Heart left ventricle (tissue), 16 donors: Measurements from ENCODE around the gene CREBBP. TPM values are rescaled to one million over a fixed set of nuclear protein-coding genes. Genes with fewer than 3 reads are reported as not detected.

ENCODE experiments used
- ATAC-seq, 4 donors: fragments of 200-7000 bp; cut with Tn5 transposase; one replicate each; pipeline ENCODE4 v1.9.1; 2020 to 2022; ENCODE audit warnings: moderate library complexity in 4 of 4, mild to moderate bottlenecking in 3 of 4, moderate number of reproducible peaks in 1 of 4
- DNase-seq, 5 donors: peaks; one replicate each; pipeline ENCODE4 v3.0.0-alpha.2; 2020
- H3K27ac ChIP-seq, 12 donors: fragments of 200-600 bp; sonication (generic) in 4 of 12; one replicate each; pipeline versions ENCODE4 v1.5.0 to v1.8.0; 2016 to 2022; ENCODE audit warnings: mild to moderate bottlenecking in 2 of 12
- H3K27me3 ChIP-seq, 9 donors: fragments of 200-600 bp; sonication (generic) in 2 of 9; one replicate each; pipeline versions ENCODE4 v1.5.1 to v1.8.0; 2016 to 2022; ENCODE audit warnings: mild to moderate bottlenecking in 3 of 9
- H3K36me3 ChIP-seq, 9 donors: fragments of 200-600 bp; sonication (generic) in 2 of 9; one replicate each; pipeline versions ENCODE4 v1.5.0 to v1.8.0; 2018 to 2022; ENCODE audit warnings: mild to moderate bottlenecking in 2 of 9
- H3K4me1 ChIP-seq, 12 donors: fragments of 200-600 bp; sonication (generic) in 4 of 12; one replicate each; pipeline versions ENCODE4 v1.5.0 to v1.8.0; 2016 to 2022; ENCODE audit warnings: mild to moderate bottlenecking in 3 of 12
- H3K4me3 ChIP-seq, 12 donors: fragments of 200-600 bp; sonication (generic) in 4 of 12; one replicate each; pipeline versions ENCODE4 v1.5.0 to v1.8.0; 2017 to 2022; ENCODE audit warnings: mild to moderate bottlenecking in 9 of 12, moderate library complexity in 4 of 12
- H3K9me3 ChIP-seq, 12 donors: fragments of 200-600 bp; sonication (generic) in 4 of 12; one replicate each; pipeline versions ENCODE4 v1.5.0 to v1.8.0; 2016 to 2022; ENCODE audit warnings: mild to moderate bottlenecking in 1 of 12
- POLR2A ChIP-seq, 2 donors: fragments of 450-650 bp; IDR thresholded peaks; one replicate each; pipeline ENCODE4 v1.6.1; 2017; ENCODE audit warnings: antibody characterized with exemption in 2 of 2, mild to moderate bottlenecking in 2 of 2, moderate library complexity in 2 of 2
- WGBS, 4 donors: extraction: QIAGEN DNeasy Blood & Tissue Kit in 2 of 4; methylation state at CpG; one replicate each; pipeline versions ENCODE4 v1.1.5 to v1.1.7; 2013 to 2018; 5-methylcytosine and 5-hydroxymethylcytosine counted together
- intact Hi-C, 10 donors: fragments of 100-400 bp; cut with DNase I; formaldehyde crosslinking; loops; one replicate each; pipeline versions ENCODE4 v1.11.1 to v1.14.2; 2022
- polyA plus RNA-seq, 2 donors: library from polyadenylated mRNA; stranded (reverse); fragments of 200-250 nt; gene quantifications; one replicate each; pipeline ENCODE4 v1.2.3, GENCODE V29; 2013
- total RNA-seq, 9 donors: library from RNA; depleted of rRNA in 2 of 9; stranded (reverse); fragments of >200 nt in 2 of 9; fragmentation: NEBNext Ultra II Directional in 3 of 9; extraction: Animal tissue kit (Norgen Biotek cat#: 25700) in 3 of 9; gene quantifications; one replicate each; pipeline versions ENCODE4 v1.1.0 to v1.2.4, GENCODE V29; 2016 to 2023
- TF ChIP-seq, protein P1 (sequence below), 12 donors: fragments of 200-600 bp; sonication (generic) in 4 of 12; IDR thresholded peaks; one replicate each; pipeline versions ENCODE4 v1.5.0 to v1.8.0; 2018 to 2022; ENCODE audit warnings: antibody characterized with exemption in 12 of 12, mild to moderate bottlenecking in 5 of 12
- donor health status: ischemic (EF 13 %, LVEDD 7.1; RV severe dilation, severe dysfunction).
- donor health status: healthy with polysubstance abuse.
- donor health status: DM: no; HTN: yes; CAD: no.
- donor health status: DM: no; HTN: no; CAD: no.
- donor health status: ischemic (EF 25% LVEDD 6.9; RV normal size, moderate dysfunction).
- donor health status: ischemic (EF 25% LVEDD 5.7; RV mildly dilated, moderate dysfunction).
- donor health status: healthy.
- donor health status: DM: yes; HTN: yes; CAD: no.
- donor health status: ischemic (EF 35%, LVEDD 5.7; RV mildly dilated, moderate dysfunction).
- donor health status: nonischemic (EF 11% LVEDD 7.7; RV severe dilation, severe dysfunction).
- donor health status: DM: yes; HTN: yes; CAD: no.
- donor health status: PGD.
- donor health status: ischemic (EF 29% LVEDD 5.4; RV normal size, mild dysfunction).
- donor health status: nonischemic (EF 23%, LVEDD 6.1; RV moderate dilation, normal function).

CREBBP gene
- total and polyA plus RNA-seq, 11 donors = 17.1 to 77.6 (median 39.6) TPM

DNA sequence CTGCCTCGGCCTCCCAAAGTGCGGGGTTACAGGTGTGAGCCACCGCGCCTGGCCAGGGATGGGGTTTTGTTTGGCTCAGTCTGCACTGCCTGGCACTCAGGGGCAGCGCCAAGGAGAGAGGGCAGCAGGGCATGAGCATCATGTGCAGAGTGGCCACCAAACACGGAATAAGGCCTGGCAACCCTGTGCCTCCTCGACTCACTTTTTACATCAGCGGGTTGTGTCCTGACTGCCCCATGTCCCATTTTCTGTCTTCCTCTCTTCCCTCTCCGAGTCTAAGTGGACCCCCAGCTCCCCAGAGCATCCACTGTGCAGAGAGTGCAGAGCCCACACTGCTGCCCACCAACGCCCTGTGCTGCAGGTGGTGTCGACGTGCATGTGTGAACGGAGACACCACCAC is 145.0 kb downstream of the CREBBP start:
- Histone ChIP-seq H3K27me3 (no peaks in the 10 kb centered on the region), H3K27ac (no peak overlapping the region), H3K4me3 (no peak overlapping the region), H3K4me1 (no peaks in the 10 kb centered on the region), H3K9me3 (no peaks in the 10 kb centered on the region), H3K36me3 (peaks cover 2 to 100% (median 98%) of the 10 kb centered on the region in 9 donors)
- 95 to 99% (median 98%) methylated on average over 13 of the region's 13 CpGs for WGBS, 4 donors
- ATAC-seq = no peak
- TF ChIP-seq, protein P1, sequence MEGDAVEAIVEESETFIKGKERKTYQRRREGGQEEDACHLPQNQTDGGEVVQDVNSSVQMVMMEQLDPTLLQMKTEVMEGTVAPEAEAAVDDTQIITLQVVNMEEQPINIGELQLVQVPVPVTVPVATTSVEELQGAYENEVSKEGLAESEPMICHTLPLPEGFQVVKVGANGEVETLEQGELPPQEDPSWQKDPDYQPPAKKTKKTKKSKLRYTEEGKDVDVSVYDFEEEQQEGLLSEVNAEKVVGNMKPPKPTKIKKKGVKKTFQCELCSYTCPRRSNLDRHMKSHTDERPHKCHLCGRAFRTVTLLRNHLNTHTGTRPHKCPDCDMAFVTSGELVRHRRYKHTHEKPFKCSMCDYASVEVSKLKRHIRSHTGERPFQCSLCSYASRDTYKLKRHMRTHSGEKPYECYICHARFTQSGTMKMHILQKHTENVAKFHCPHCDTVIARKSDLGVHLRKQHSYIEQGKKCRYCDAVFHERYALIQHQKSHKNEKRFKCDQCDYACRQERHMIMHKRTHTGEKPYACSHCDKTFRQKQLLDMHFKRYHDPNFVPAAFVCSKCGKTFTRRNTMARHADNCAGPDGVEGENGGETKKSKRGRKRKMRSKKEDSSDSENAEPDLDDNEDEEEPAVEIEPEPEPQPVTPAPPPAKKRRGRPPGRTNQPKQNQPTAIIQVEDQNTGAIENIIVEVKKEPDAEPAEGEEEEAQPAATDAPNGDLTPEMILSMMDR (IDR thresholded peaks at IDR 0.05) = no peak
- no peak for TF ChIP-seq POLR2A (IDR thresholded peaks at IDR 0.05)
- intact Hi-C loops = no loop called here
- no peak for DNase-seq

DNA sequence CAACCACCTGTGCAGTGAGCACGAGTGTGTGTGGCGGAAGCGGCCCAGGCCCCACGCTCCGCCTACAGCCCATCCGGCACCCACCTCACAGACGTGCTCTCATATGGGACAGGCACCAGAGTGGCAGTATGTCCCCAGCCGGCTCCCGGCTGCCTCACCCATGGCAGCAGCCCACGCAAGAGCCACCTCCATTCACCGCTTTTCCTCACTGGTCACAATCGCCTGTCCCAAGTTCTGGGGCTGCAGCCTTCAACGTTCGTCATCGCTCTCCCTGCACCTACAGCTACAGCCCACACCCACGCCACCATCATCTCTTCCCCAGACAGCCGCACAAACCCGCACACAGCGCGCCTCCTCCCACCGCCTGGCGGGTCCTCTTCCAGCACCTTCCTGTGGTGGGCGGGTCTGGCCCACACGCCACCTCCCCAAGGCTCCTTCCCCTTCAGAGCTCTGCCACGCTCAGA is 145.7 kb downstream of the CREBBP start:
- no peak overlapping the region for H3K4me3 ChIP-seq
- H3K36me3 ChIP-seq = peaks cover 2 to 100% (median 98%) of the 10 kb centered on the region in 9 donors
- TF ChIP-seq, protein P1 (IDR thresholded peaks at IDR 0.05) = no peak
- no peak for TF ChIP-seq POLR2A (IDR thresholded peaks at IDR 0.05)
- H3K9me3 ChIP-seq = no peaks in the 10 kb centered on the region
- H3K27me3 ChIP-seq = no peaks in the 10 kb centered on the region
- ATAC-seq (peak in 1 of 4 donors; percentile 37), DNase-seq (no peak)
- H3K4me1 ChIP-seq = no peaks in the 10 kb centered on the region
- intact Hi-C loops = no loop called here
- WGBS, 4 donors = 97% methylated on average over 25 of the region's 25 CpGs
- no peak overlapping the region for H3K27ac ChIP-seq

DNA sequence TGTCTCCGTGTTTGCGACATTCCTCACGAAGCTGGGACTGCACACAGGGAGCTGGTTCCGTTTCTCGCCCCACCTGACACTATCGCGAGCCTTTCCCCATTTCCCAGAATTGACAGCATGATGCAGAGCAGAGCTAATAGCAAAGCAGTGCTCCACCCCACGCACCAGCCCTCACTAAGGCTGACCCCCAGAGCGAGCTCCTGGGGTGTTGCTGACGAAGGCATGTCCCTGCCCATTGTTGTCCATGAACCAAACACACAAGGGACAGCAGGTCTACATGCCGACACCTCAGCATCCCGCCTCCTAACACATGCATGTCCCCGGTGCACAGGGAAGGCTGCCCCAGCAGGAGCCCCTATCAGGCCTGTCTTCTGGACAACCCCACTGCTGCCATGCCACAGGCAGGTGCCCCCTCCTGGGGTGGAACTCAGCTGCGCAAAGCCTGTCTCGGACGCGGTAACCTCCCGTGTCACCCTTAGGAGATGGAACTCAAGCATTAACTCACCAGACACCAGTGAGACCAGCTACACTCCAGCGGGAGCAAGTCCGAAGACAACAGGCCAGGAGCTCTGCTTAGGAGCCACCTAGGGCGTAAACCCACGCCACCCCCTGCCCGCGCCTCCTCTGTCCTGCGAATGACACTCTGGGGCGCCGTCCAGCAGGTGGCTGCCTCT is 146.3 kb downstream of the CREBBP start:
- H3K9me3 ChIP-seq = no peaks in the 10 kb centered on the region
- no peak overlapping the region for H3K27ac ChIP-seq
- WGBS, 4 donors = 96 to 98% (median 97%) methylated on average over 22 to 27 of the region's 27 CpGs
- peaks cover 2 to 100% (median 98%) of the 10 kb centered on the region in 9 donors for H3K36me3 ChIP-seq
- H3K4me1 ChIP-seq = no peaks in the 10 kb centered on the region
- no peak overlapping the region for H3K4me3 ChIP-seq
- H3K27me3 ChIP-seq = no peaks in the 10 kb centered on the region
- no peak for TF ChIP-seq POLR2A (IDR thresholded peaks at IDR 0.05)
- TF ChIP-seq, protein P1 (IDR thresholded peaks at IDR 0.05) = no peak
- no peak for DNase-seq
- no peak for ATAC-seq
- intact Hi-C loops = no loop called here

DNA sequence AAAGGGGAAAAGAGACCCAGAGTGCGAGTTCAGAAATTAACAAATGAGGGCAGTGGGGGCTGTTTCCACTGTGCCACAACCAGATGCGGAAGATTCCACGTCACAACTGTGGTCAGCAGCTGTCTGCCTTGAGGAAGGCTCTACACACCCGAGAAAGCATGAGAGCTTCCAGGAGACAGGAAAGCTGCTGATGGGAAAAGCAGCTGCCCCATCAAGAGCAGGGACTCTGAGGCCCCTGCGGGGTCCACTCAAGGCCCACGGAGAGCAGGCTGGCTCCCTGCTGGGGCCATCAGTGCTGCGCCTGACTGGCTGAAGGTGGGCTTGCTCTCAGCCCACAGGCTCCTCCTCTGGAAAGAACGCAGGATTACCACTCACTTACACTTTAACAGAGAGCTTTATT is 148.3 kb downstream of the CREBBP start:
- Histone ChIP-seq H3K27me3 (no peaks in the 10 kb centered on the region), H3K27ac (no peak overlapping the region), H3K9me3 (no peaks in the 10 kb centered on the region), H3K36me3 (peaks cover 2 to 100% (median 96%) of the 10 kb centered on the region in 9 donors), H3K4me1 (no peaks in the 10 kb centered on the region), H3K4me3 (no peak overlapping the region)
- ATAC-seq (no peak), DNase-seq (no peak)
- intact Hi-C loops = no loop called here
- TF ChIP-seq, protein P1 (IDR thresholded peaks at IDR 0.05) = no peak
- no peak for TF ChIP-seq POLR2A (IDR thresholded peaks at IDR 0.05)
- WGBS, 4 donors = 74 to 89% (median 82%) methylated on average over 8 of the region's 8 CpGs
